ENCODE data around the gene SIVA1. TPM values are rescaled to one million over a fixed set of nuclear protein-coding genes. Genes with fewer than 3 reads are reported as not detected.

The SIVA1 gene
- total and polyA plus RNA-seq, 8 donors, result 29.1 to 136 (median 42.6) TPM

DNA sequence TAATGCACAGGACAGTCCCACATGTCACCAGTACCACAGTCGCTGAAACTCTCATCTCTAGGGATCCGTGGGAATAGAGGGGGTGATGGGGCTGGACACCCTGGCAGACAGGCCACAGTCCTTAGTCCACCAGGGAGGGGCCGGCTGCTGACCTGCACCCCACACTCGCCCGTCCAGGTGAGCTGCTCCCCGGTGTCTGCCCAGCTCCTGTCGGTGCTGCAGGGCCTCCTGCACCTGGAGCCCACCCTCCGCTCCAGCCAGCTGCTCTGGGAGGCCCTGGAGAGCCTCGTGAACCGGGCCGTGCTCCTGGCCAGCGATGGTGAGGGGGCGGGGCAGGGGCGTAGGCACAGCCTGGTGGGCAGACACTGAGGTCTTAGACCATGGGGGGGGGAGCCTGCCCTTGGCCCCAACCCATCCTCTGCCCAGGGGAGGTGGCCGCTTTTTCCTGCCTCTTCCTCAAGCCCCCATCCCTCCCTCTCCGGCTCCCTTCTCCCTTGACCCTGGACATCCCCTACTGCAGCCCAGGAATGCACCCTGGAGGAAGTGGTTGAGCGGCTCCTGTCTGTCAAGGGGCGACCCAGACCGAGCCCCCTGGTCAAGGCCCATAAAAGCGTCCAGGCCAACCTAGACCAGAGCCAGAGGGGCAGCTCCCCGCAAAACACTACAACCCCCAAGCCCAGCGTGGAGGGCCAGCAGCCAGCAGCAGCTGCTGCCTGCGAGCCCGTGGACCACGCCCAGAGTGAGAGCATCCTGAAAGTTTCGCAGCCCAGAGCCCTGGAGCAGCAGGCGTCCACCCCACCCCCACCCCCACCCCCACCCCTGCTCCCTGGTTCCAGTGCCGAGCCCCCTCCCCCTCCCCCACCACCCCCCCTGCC, 46.0 kb upstream of the SIVA1 start:
- DNase-seq (no peak), ATAC-seq (no peak), FAIRE-seq (no peak)
- Histone ChIP-seq H3K27me3 (no peaks in the 10 kb centered on the region), H3K9me3 (no peaks in the 10 kb centered on the region), H3K4me1 (no peaks in the 10 kb centered on the region), H3K27ac (no peak overlapping the region), H3K36me3 (peaks cover 2 to 18% (median 4%) of the 10 kb centered on the region in 3 donors), H3K4me3 (no peak overlapping the region)
- TF ChIP-seq CTCF (IDR thresholded peaks at IDR 0.05), result no peak
- WGBS, 2 donors, result 71 to 82% methylated on average over 23 to 27 of the region's 28 CpGs
- intact Hi-C loops (cut with DNase I), result loop anchor here (5.0 to 10.0 kb wide), 2 partner anchors 52 to 55 kb away; no protein-coding TSS in a partner anchor

- no peak for TF ChIP-seq CTCF (IDR thresholded peaks at IDR 0.05)
- Histone ChIP-seq H3K27me3 (no peaks in the 10 kb centered on the region), H3K9me3 (no peaks in the 10 kb centered on the region), H3K27ac (no peak overlapping the region), H3K4me1 (no peaks in the 10 kb centered on the region), H3K36me3 (peaks cover 2 to 16% (median 4%) of the 10 kb centered on the region in 3 donors), H3K4me3 (no peak overlapping the region)
- intact Hi-C loops (cut with DNase I), result loop anchor here (5.0 to 10.0 kb wide), 2 partner anchors 53 to 56 kb away; no protein-coding TSS in a partner anchor
- no peak for FAIRE-seq
- peak; percentile 8 to 15 (median 12) for ATAC-seq
- 41 to 51% methylated on average over 30 to 33 of the region's 34 CpGs for WGBS, 2 donors
- DNase-seq, result no peak
Measured at GRCh38 chr14:104707608-104708595, 45.0 kb upstream of the SIVA1 start.

GRCh38 chr14:104708606-104709268, 44.2 kb upstream of the SIVA1 start:
- whole genome bisulfite sequencing, 2 donors, result 32 to 34% methylated on average over 18 to 20 of the region's 20 CpGs
- Histone ChIP-seq H3K27ac (no peak overlapping the region), H3K4me3 (no peak overlapping the region), H3K9me3 (no peaks in the 10 kb centered on the region), H3K27me3 (no peaks in the 10 kb centered on the region), H3K36me3 (peaks cover 2 to 11% (median 4%) of the 10 kb centered on the region in 3 donors), H3K4me1 (no peaks in the 10 kb centered on the region)
- TF ChIP-seq CTCF (IDR thresholded peaks at IDR 0.05), result peak; percentile 97 to 99 (median 98)
- ATAC-seq (peak; percentile 71 to 93 (median 86)), DNase-seq (peak in 5 of 6 donors; percentile 45 to 90 (median 77)), FAIRE-seq (no peak)
- intact Hi-C loops (cut with DNase I), result loop anchor here (5.0 to 10.0 kb wide), 2 partner anchors 54 to 56 kb away; no protein-coding TSS in a partner anchor

- peaks cover 0 to 18% (median 4%) of the 10 kb centered on the region in 3 donors for H3K36me3 ChIP-seq
- WGBS, 2 donors, result 82 to 84% methylated on average over 17 to 18 of the region's 18 CpGs
- no peak for DNase-seq
- FAIRE-seq, result no peak
- H3K4me3 ChIP-seq, result no peak overlapping the region
- H3K27me3 ChIP-seq, result no peaks in the 10 kb centered on the region
- intact Hi-C loops (cut with DNase I), result loop anchor here (5.0 to 10.0 kb wide), 2 partner anchors 55 to 57 kb away; no protein-coding TSS in a partner anchor
- no peak overlapping the region for H3K27ac ChIP-seq
- no peaks in the 10 kb centered on the region for H3K4me1 ChIP-seq
- H3K9me3 ChIP-seq, result no peaks in the 10 kb centered on the region
- ATAC-seq, result no peak
- no peak for TF ChIP-seq CTCF (IDR thresholded peaks at IDR 0.05)
Measured at GRCh38 chr14:104709387-104710039, 43.4 kb upstream of the SIVA1 start.
